Sigmoid colon (tissue), 4 donors: ENCODE data around the gene CCDC57.

ENCODE experiments used
- CTCF ChIP-seq, 4 experiments: fragments of 450-650 bp in 3 of 4; fragments of 200-600 bp in 1 of 4; IDR thresholded peaks; one replicate each; pipeline ENCODE4 v1.5.1; 2016 to 2019; ENCODE audit warnings: antibody characterized with exemption in 4 of 4, mild to moderate bottlenecking in 3 of 4, moderate library complexity in 2 of 4
- EP300 ChIP-seq, 4 donors: sonication (generic); formaldehyde crosslinking; IDR thresholded peaks; one replicate each; pipeline ENCODE4 v1.6.1; 2017; ENCODE audit warnings: antibody characterized with exemption in 4 of 4
- POLR2A ChIP-seq, 2 donors: fragments of 450-650 bp; IDR thresholded peaks; one replicate each; pipeline ENCODE4 v1.6.1; 2016; ENCODE audit warnings: antibody characterized with exemption in 2 of 2, mild to moderate bottlenecking in 2 of 2, moderate library complexity in 2 of 2
- POLR2AphosphoS5 ChIP-seq, 4 donors: sonication (generic); formaldehyde crosslinking; IDR thresholded peaks; one replicate each; pipeline ENCODE4 v1.6.1; 2017; ENCODE audit warnings: antibody characterized with exemption in 4 of 4

DNA sequence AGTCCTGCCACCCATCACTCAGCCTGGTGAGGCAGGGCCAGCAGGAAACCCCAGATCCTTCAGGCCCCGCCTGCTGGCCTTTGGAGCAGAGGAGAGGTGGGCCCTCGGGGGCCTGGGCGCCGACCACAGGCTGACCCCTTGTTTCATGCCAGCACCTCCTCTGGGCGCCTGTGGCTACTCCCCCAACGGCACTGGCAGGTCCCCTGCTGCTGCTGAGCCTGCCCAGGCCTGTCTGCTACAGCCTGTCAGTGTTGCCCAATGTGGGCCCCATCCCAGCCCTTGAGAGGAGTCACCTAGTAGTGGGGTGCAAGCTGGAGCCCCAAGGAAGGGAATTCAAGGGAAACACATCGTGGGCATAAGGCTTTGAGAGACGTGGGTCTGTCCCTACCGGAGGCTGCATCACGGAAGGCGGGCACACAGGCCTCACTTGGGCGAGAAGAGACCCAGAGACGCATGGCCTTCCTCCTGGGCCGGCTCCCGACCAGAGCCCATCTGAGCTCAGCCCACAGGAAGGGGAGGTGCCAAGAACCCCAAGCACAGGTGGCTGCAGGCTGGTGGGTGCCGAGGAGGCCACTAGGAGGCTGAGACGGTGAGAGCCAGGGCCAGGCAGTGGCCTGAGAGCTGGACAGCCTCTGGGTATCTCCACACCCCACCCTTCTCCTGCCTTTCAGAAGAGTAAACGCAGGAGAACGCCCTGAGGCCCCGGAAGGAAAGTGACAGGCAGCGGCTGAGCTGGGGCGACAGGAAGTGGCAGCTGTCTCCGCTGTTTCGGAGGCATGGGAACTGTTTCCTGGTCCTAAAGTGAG lies 106.6 kb downstream of the CCDC57 start:
- TF ChIP-seq CTCF (IDR thresholded peaks at IDR 0.05) (peak in 1 of 4 experiments; percentile 8), EP300 (IDR thresholded peaks at IDR 0.05) (no peak), POLR2A (IDR thresholded peaks at IDR 0.05) (no peak), POLR2AphosphoS5 (IDR thresholded peaks at IDR 0.05) (peak in 1 of 4 donors; percentile 4)
